K562 (cell line): ENCODE data around the gene MEIG1. TPM values are rescaled to one million over a fixed set of nuclear protein-coding genes. Genes with fewer than 3 reads are reported as not detected.
A peak's percentile ranks its signal among the peaks of the same experiment; 100 is the strongest.
"Not testable (repeated sequence)": the region's sequence is repeated elsewhere in the genome, so short reads cannot be mapped to it uniquely, and the experiment has no call there.

ENCODE experiments used
- ATAC-seq: fragments of 200-7000 bp; cut with Tn5 transposase; 3 replicates; pipeline ENCODE4 v1.9.1; 2020; ENCODE audit warnings: moderate library complexity
- BruUV-seq: library from RNA; stranded (reverse); fragments of 400-500 nt; replicated peaks from 2 replicates; lab custom pipeline; 2021; lab: Mats Ljungman, UMichigan
- CTCF ChIA-PET: fragments of 300-600 bp; formaldehyde crosslinking; extraction: SDS; loops from one replicate; lab custom pipeline; 2021; ENCODE audit warnings: low intra/inter-chr PET ratio; lab: Yijun Ruan, JAX
- POLR2A ChIA-PET: fragments of 300-600, 350-650 bp; sonication (Branson Sonifier 250); formaldehyde crosslinking; extraction: SDS; loops from one replicate; lab custom pipeline; 2021; ENCODE audit warnings: antibody characterized with exemption, inconsistent platforms; lab: Yijun Ruan, JAX
- DNase-seq, 4 experiments: peaks; one replicate each; pipeline versions ENCODE4 v3.0.0 to v3.0.0-alpha.2; 2011 to 2018; ENCODE audit warnings: low spot score in 3 of 4, mixed read lengths in 3 of 4; ENCODE audit errors: extremely low read depth in 1 of 4
- FAIRE-seq: peaks from 2 replicates; lab custom pipeline; 2011; peaks lifted over from hg19 to GRCh38; lab: Jason Lieb, UNC
- H2AFZ ChIP-seq: 2 replicates; pipeline ENCODE4 v1.6.0; 2011; ENCODE audit warnings: low read depth, low read length, control low read depth, inconsistent platforms
- H3K27ac ChIP-seq: fragments of 200-600 bp; 3 replicates; pipeline ENCODE4 v1.8.0; 2011; ENCODE audit warnings: low read depth, mild to moderate bottlenecking, control low read depth, inconsistent platforms, low read length, moderate library complexity, mixed read lengths; ENCODE audit errors: extremely low read depth
- H3K27me3 ChIP-seq, 2 experiments: fragments of 300-600 bp in 1 of 2; 2 replicates in 1 of 2; 3 replicates in 1 of 2; pipeline versions ENCODE4 v1.6.0 to v1.8.0; 2011; ENCODE audit warnings: inconsistent platforms in 2 of 2, low read length in 2 of 2, mild to moderate bottlenecking in 1 of 2, mixed read lengths in 1 of 2, moderate library complexity in 1 of 2; ENCODE audit not compliant: control insufficient read depth in 2 of 2, insufficient read depth in 2 of 2
- H3K36me3 ChIP-seq: fragments of 300-600 bp; 3 replicates; pipeline ENCODE4 v1.8.0; 2011; ENCODE audit warnings: mild to moderate bottlenecking, low read length, inconsistent platforms; ENCODE audit not compliant: control insufficient read depth, insufficient read depth
- H3K4me1 ChIP-seq, 2 experiments: fragments of 200-600 bp in 1 of 2; replicated peaks in 1 of 2; 2 replicates in 1 of 2; 3 replicates in 1 of 2; pipeline versions ENCODE4 v1.5.1 to v1.8.0; 2011; ENCODE audit warnings: inconsistent platforms in 2 of 2, low read length in 2 of 2, mild to moderate bottlenecking in 1 of 2, mixed read lengths in 1 of 2, moderate library complexity in 1 of 2; ENCODE audit not compliant: control insufficient read depth in 2 of 2, insufficient read depth in 2 of 2
- H3K4me2 ChIP-seq: 2 replicates; pipeline ENCODE4 v1.6.1; 2011; ENCODE audit warnings: low read length, control low read depth, inconsistent platforms, mixed read lengths; ENCODE audit not compliant: insufficient read depth
- H3K4me3 ChIP-seq: fragments of 200-600 bp; sonication (generic), shearing (Covaris generic); 2 replicates; pipeline ENCODE4 v1.5.1; 2016; ENCODE audit warnings: control low read depth, inconsistent platforms
- H3K79me2 ChIP-seq: fragments of 200-600 bp; 3 replicates; pipeline ENCODE4 v1.8.0; 2011; ENCODE audit warnings: low read length, inconsistent platforms; ENCODE audit not compliant: control insufficient read depth, insufficient read depth
- H3K9ac ChIP-seq, 2 experiments: 2 replicates each; pipeline versions ENCODE4 v1.6.0 to v1.6.1; 2011; ENCODE audit warnings: low read depth in 2 of 2, low read length in 2 of 2, control low read depth in 1 of 2, inconsistent platforms in 1 of 2, mild to moderate bottlenecking in 1 of 2, mixed read lengths in 1 of 2; ENCODE audit not compliant: insufficient read depth in 1 of 2
- H3K9me1 ChIP-seq: one replicate; pipeline ENCODE4 v1.6.0; 2011; ENCODE audit warnings: inconsistent platforms, mild to moderate bottlenecking, low read length, moderate library complexity; ENCODE audit not compliant: control insufficient read depth, insufficient read depth
- H3K9me3 ChIP-seq: replicated peaks from 2 replicates; pipeline ENCODE4 v1.5.1; 2011; ENCODE audit warnings: low read depth, low read length, inconsistent platforms; ENCODE audit not compliant: control insufficient read depth, insufficient read depth
- H4K20me1 ChIP-seq: replicated peaks from 2 replicates; pipeline ENCODE4 v1.6.1; 2011; ENCODE audit warnings: low read length, inconsistent platforms, mixed read lengths; ENCODE audit not compliant: control insufficient read depth, insufficient read depth
- FOSL1 ChIP-seq: fragments of 200-800 bp; sonication (Bioruptor generic); conservative IDR thresholded peaks from 2 replicates; pipeline ENCODE4 v1.6.1; 2016; ENCODE audit warnings: missing genetic modification characterization, missing compliant biosample characterization
- MAZ ChIP-seq, 2 experiments: fragments of 450-650 bp in 1 of 2; sonication (generic) in 1 of 2; formaldehyde crosslinking; IDR thresholded peaks in 1 of 2; conservative IDR thresholded peaks in 1 of 2; 2 replicates each; pipeline versions ENCODE4 v1.4.0 to v1.5.0; 2020; ENCODE audit warnings: mild to moderate bottlenecking in 1 of 2, missing genetic modification reagents in 1 of 2
- RAD21 ChIP-seq, 2 experiments: fragments of 250-450 bp in 1 of 2; fragments of 450-650 bp in 1 of 2; sonication (Bioruptor Pico) in 1 of 2; formaldehyde crosslinking in 1 of 2; IDR thresholded peaks in 1 of 2; conservative IDR thresholded peaks in 1 of 2; 2 replicates each; pipeline versions ENCODE4 v1.4.0 to v1.8.0; 2020 to 2022; ENCODE audit warnings: mild to moderate bottlenecking in 2 of 2, moderate library complexity in 1 of 2
- WGBS: fragments of 100-300 bp; shearing (Covaris generic); methylation state at CpG from one replicate; pipeline ENCODE4 v1.1.6; 2016; ENCODE audit warnings: low coverage, mixed read lengths; ENCODE audit not compliant: insufficient coverage; ENCODE audit errors: missing lambda C conversion rate; 5-methylcytosine and 5-hydroxymethylcytosine counted together
- in situ Hi-C: fragments of 300-500 bp; cut with MboI; formaldehyde crosslinking; loops from 4 replicates; pipeline ENCODE4 v1.15.0; 2018; ENCODE audit warnings: inconsistent platforms, mixed read lengths
- intact Hi-C: fragments of 100-400 bp; cut with micrococcal nuclease; formaldehyde crosslinking; loops from 2 replicates; pipeline ENCODE4 v1.14.2; 2022
- polyA plus RNA-seq, 8 experiments: library from polyadenylated mRNA; depleted of rRNA in 4 of 8; stranded (reverse) in 5 of 8; unstranded in 3 of 8; fragments of >200 nt; fragmentation: Nextera tagmentation in 2 of 8; fragmentation: Illumina TruSeq in 1 of 8; extraction: Ambion mirVana in 2 of 8; extraction: Trizol in 1 of 8; gene quantifications; 2 replicates each; pipeline versions ENCODE4 v1.2.1 to v1.2.3, GENCODE V29; 2011 to 2014; ENCODE audit warnings: inconsistent platforms in 1 of 8, missing spikeins in 1 of 8
- total RNA-seq, 7 experiments: library from RNA; depleted of rRNA in 6 of 7; stranded (reverse); fragments of >200 nt in 6 of 7; fragmentation: Illumina TruSeq in 2 of 7; extraction: Trizol in 2 of 7; gene quantifications; 2 replicates each; pipeline versions ENCODE4 v1.2.1 to v1.2.3, GENCODE V29; 2011 to 2021; ENCODE audit warnings: low replicate concordance in 1 of 7
- TF ChIP-seq, protein P1 (sequence below), 3 experiments: IDR thresholded peaks in 2 of 3; conservative IDR thresholded peaks in 1 of 3; 2 replicates each; pipeline ENCODE4 v1.5.1; 2011 to 2012; ENCODE audit warnings: low read length in 3 of 3, mild to moderate bottlenecking in 3 of 3, control low read depth in 2 of 3, improper control_type of control experiment in 1 of 3, inconsistent platforms in 1 of 3, low read depth in 1 of 3, mixed read lengths in 1 of 3, moderate library complexity in 1 of 3; ENCODE audit not compliant: insufficient read depth in 2 of 3
- TF ChIP-seq, protein P2 (sequence below), 2 experiments: fragments of 450-650 bp; formaldehyde crosslinking in 1 of 2; IDR thresholded peaks; 2 replicates each; pipeline versions ENCODE4 v1.4.0 to v1.6.1; 2014 to 2020; ENCODE audit warnings: mild to moderate bottlenecking in 2 of 2, borderline replicate concordance in 1 of 2, low read depth in 1 of 2

The MEIG1 gene
- total and polyA plus RNA-seq, 9 of the 15 experiments (the other 6 are each of a cell fraction or from before 2014, with no cell fraction given), result 0.19 to 1.7 (median 0.54) TPM; not detected in 3

DNA sequence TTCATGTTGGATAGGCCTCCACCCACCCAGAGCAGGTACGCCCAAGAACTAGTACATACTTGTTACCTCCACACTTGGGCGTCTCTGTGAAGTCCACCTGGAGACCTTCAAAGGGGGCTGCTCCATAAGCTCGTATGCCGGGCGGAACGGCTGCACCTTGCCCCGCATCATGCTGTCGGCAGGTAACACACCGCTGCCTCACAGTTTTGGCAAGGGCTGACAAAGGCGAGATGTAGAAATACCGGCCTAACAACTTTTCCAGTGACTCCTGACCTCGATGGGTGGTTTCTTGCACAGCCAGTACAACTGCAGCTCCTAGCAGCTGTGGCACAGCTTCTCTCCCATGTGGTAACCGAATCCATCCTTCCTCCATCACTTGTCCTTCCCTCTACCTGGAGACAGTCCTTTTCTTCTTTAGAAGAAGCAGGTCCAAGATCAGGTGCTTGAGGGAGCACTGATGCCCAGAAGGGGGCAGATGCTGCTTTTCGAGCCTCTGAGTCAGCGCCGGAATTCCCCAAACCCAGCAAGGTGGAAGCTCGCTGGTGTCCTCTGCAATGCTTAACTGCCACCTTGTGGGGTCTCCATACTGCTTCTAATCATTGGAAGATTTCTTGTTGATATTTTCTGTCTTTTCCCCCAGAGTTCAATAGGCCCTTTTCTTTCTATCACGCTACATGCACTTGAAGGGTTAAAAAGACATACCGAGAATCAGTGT, 32.0 kb downstream of the MEIG1 start:
- FAIRE-seq, H3K36me3 ChIP-seq, H3K9me3 ChIP-seq, H3K4me1 ChIP-seq, BruUV-seq, H3K27ac ChIP-seq, ATAC-seq, H4K20me1 ChIP-seq, in situ Hi-C loops, H3K4me3 ChIP-seq, H3K9me1 ChIP-seq, H2AFZ ChIP-seq, H3K4me2 ChIP-seq, POLR2A ChIA-PET, H3K9ac ChIP-seq, H3K79me2 ChIP-seq: not testable (repeated sequence)
- peak in 1 of 4 experiments; percentile 37 for DNase-seq
- 39% methylated on average over 13 of the region's 19 CpGs for WGBS
- TF ChIP-seq, protein P1, sequence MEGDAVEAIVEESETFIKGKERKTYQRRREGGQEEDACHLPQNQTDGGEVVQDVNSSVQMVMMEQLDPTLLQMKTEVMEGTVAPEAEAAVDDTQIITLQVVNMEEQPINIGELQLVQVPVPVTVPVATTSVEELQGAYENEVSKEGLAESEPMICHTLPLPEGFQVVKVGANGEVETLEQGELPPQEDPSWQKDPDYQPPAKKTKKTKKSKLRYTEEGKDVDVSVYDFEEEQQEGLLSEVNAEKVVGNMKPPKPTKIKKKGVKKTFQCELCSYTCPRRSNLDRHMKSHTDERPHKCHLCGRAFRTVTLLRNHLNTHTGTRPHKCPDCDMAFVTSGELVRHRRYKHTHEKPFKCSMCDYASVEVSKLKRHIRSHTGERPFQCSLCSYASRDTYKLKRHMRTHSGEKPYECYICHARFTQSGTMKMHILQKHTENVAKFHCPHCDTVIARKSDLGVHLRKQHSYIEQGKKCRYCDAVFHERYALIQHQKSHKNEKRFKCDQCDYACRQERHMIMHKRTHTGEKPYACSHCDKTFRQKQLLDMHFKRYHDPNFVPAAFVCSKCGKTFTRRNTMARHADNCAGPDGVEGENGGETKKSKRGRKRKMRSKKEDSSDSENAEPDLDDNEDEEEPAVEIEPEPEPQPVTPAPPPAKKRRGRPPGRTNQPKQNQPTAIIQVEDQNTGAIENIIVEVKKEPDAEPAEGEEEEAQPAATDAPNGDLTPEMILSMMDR (IDR thresholded peaks at IDR 0.05 in 2 of 3, conservative IDR thresholded peaks at IDR 0.05 in 1 of 3; ENCODE audit: insufficient read depth in 2 of 3, low read depth in 1 of 3, low read length in 3 of 3), result peak; percentile 17 to 51 (median 49); a peak in 5 of 6 replicates
- TF ChIP-seq MAZ (CRISPR knock-in tag; conservative IDR thresholded peaks at IDR 0.05 in 1 of 2, IDR thresholded peaks at IDR 0.05 in 1 of 2) (0 out of 4 replicates have a peak, but pooled peaks of 1 of the 2 experiments have one; percentile 13), FOSL1 (tag) (0 out of 2 replicates have a peak, but pooled peaks have one; percentile 15), RAD21 (CRISPR knock-in tag; conservative IDR thresholded peaks at IDR 0.05 in 1 of 2, IDR thresholded peaks at IDR 0.05 in 1 of 2) (peak in 1 of 2 experiments; percentile 33; a peak in 1 of 4 replicates)
- TF ChIP-seq, protein P2, sequence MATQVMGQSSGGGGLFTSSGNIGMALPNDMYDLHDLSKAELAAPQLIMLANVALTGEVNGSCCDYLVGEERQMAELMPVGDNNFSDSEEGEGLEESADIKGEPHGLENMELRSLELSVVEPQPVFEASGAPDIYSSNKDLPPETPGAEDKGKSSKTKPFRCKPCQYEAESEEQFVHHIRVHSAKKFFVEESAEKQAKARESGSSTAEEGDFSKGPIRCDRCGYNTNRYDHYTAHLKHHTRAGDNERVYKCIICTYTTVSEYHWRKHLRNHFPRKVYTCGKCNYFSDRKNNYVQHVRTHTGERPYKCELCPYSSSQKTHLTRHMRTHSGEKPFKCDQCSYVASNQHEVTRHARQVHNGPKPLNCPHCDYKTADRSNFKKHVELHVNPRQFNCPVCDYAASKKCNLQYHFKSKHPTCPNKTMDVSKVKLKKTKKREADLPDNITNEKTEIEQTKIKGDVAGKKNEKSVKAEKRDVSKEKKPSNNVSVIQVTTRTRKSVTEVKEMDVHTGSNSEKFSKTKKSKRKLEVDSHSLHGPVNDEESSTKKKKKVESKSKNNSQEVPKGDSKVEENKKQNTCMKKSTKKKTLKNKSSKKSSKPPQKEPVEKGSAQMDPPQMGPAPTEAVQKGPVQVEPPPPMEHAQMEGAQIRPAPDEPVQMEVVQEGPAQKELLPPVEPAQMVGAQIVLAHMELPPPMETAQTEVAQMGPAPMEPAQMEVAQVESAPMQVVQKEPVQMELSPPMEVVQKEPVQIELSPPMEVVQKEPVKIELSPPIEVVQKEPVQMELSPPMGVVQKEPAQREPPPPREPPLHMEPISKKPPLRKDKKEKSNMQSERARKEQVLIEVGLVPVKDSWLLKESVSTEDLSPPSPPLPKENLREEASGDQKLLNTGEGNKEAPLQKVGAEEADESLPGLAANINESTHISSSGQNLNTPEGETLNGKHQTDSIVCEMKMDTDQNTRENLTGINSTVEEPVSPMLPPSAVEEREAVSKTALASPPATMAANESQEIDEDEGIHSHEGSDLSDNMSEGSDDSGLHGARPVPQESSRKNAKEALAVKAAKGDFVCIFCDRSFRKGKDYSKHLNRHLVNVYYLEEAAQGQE (IDR thresholded peaks at IDR 0.05; ENCODE audit: borderline replicate concordance), result peak; percentile 16; the same call in 1 of the 2 replicates
- TF ChIP-seq, protein P2 (CRISPR knock-in tag; IDR thresholded peaks at IDR 0.05; ENCODE audit: low read depth), result not testable (repeated sequence)
- H3K27me3 ChIP-seq, result peaks cover 0 to 15% of the 10 kb centered on the region in 2 experiments; a peak in 3 of 5 replicates
- CTCF ChIA-PET, result interaction anchor here (0.6 to 2.0 kb wide), 2 partner anchors 115 to 255 kb away, joined by 4 to 6 read pairs; no protein-coding TSS in a partner anchor
- intact Hi-C loops, result loop anchor here (1.0 kb wide), 1 partner anchor 115 kb away; no protein-coding TSS in a partner anchor
